PC-3 (cell line): ENCODE data around the gene GRIN3B. TPM values are rescaled to one million over a fixed set of nuclear protein-coding genes. Genes with fewer than 3 reads are reported as not detected.

ENCODE experiments used
- ATAC-seq: fragments of 200-7000 bp; cut with Tn5 transposase; 2 replicates; pipeline ENCODE4 v1.9.1; 2020; ENCODE audit warnings: mild to moderate bottlenecking, moderate library complexity
- BruUV-seq: library from RNA; stranded (reverse); fragments of 400-500 nt; replicated peaks from 2 replicates; lab custom pipeline; 2021; lab: Mats Ljungman, UMichigan
- CTCF ChIA-PET: fragments of 300-600 bp; sonication (Branson Sonifier 250); formaldehyde crosslinking; loops from one replicate; lab custom pipeline; 2022; ENCODE audit warnings: antibody characterized with exemption; lab: Charles Lee
- POLR2A ChIA-PET: fragments of 300-600 bp; sonication (Branson Sonifier 250); formaldehyde crosslinking; loops from one replicate; lab custom pipeline; 2022; ENCODE audit warnings: antibody characterized with exemption; ENCODE audit not compliant: unreplicated experiment; lab: Charles Lee
- DNase-seq: peaks from one replicate; pipeline ENCODE4 v3.0.0-alpha.2; 2015
- H2AFZ ChIP-seq: fragments of 300-600 bp; sonication (generic); 2 replicates; pipeline ENCODE4 v1.6.0; 2016; ENCODE audit warnings: antibody characterized with exemption, low read length
- H3F3A ChIP-seq: fragments of 300-600 bp; sonication (generic); one replicate; pipeline ENCODE4 v1.6.0; 2017; ENCODE audit warnings: antibody characterized with exemption, low read length, control low read depth, mild to moderate bottlenecking; ENCODE audit not compliant: unreplicated experiment
- H3K27ac ChIP-seq: fragments of 300-600 bp; sonication (generic); 2 replicates; pipeline ENCODE4 v1.5.1; 2016; ENCODE audit warnings: mild to moderate bottlenecking, low read length
- H3K27me3 ChIP-seq: fragments of 300-600 bp; sonication (generic); 2 replicates; pipeline ENCODE4 v1.6.1; 2016; ENCODE audit warnings: low read length, mixed read lengths
- H3K36me3 ChIP-seq: fragments of 300-600 bp; sonication (generic); 2 replicates; pipeline ENCODE4 v1.6.1; 2016; ENCODE audit warnings: low read depth, mixed run types, low read length, mixed read lengths
- H3K4me1 ChIP-seq: fragments of 300-600 bp; sonication (generic); 2 replicates; pipeline ENCODE4 v1.5.1; 2016; ENCODE audit warnings: low read length; ENCODE audit not compliant: insufficient read depth
- H3K4me2 ChIP-seq: fragments of 300-600 bp; sonication (generic); 2 replicates; pipeline ENCODE4 v1.6.0; 2016; ENCODE audit warnings: low read length
- H3K4me3 ChIP-seq: fragments of 300-600 bp; sonication (generic); 2 replicates; pipeline ENCODE4 v1.5.1; 2016; ENCODE audit warnings: mild to moderate bottlenecking, low read length, mixed read lengths
- H3K79me2 ChIP-seq: fragments of 300-600 bp; sonication (generic); 2 replicates; pipeline ENCODE4 v1.6.1; 2017; ENCODE audit warnings: low read length, mixed read lengths
- H3K9ac ChIP-seq: fragments of 300-600 bp; sonication (generic); 2 replicates; pipeline ENCODE4 v1.6.0; 2016; ENCODE audit warnings: mild to moderate bottlenecking, low read length
- H3K9me2 ChIP-seq: fragments of 300-600 bp; sonication (generic); replicated peaks from 2 replicates; pipeline ENCODE4 v1.6.1; 2016; ENCODE audit warnings: mixed run types, low read length, mixed read lengths
- H3K9me3 ChIP-seq: fragments of 300-600 bp; sonication (generic); 2 replicates; pipeline ENCODE4 v1.6.1; 2016; ENCODE audit warnings: low read length, mixed read lengths
- H4K20me1 ChIP-seq: fragments of 300-600 bp; sonication (generic); 2 replicates; pipeline ENCODE4 v1.6.1; 2016; ENCODE audit warnings: low read length, mixed read lengths
- EZH2 ChIP-seq: fragments of 300-600 bp; sonication (generic); IDR thresholded peaks from one replicate; pipeline ENCODE4 v1.6.1; 2017; ENCODE audit warnings: antibody characterized with exemption, mild to moderate bottlenecking, low read length; ENCODE audit not compliant: unreplicated experiment
- EZH2phosphoT487 ChIP-seq: fragments of 300-600 bp; sonication (generic); IDR thresholded peaks from 2 replicates; pipeline ENCODE4 v1.6.1; 2018; ENCODE audit warnings: mild to moderate bottlenecking, antibody characterized with exemption, low read length, borderline replicate concordance
- intact Hi-C: fragments of 100-400 bp; cut with micrococcal nuclease; formaldehyde crosslinking; loops from 2 replicates; pipeline ENCODE4 v1.9.0; 2023
- total RNA-seq: library from RNA; depleted of rRNA; stranded (reverse); fragments of >200 nt; gene quantifications from 2 replicates; pipeline ENCODE4 v1.2.3, GENCODE V29; 2014
- TF ChIP-seq, protein P1 (sequence below): fragments of 300-600 bp; sonication (generic); conservative IDR thresholded peaks from 2 replicates; pipeline ENCODE4 v1.5.1; 2017; ENCODE audit warnings: antibody characterized with exemption, low read depth, mild to moderate bottlenecking, low read length

GRIN3B gene
- total RNA-seq, 1 experiment from 2014 or later: 0.69 TPM

DNA sequence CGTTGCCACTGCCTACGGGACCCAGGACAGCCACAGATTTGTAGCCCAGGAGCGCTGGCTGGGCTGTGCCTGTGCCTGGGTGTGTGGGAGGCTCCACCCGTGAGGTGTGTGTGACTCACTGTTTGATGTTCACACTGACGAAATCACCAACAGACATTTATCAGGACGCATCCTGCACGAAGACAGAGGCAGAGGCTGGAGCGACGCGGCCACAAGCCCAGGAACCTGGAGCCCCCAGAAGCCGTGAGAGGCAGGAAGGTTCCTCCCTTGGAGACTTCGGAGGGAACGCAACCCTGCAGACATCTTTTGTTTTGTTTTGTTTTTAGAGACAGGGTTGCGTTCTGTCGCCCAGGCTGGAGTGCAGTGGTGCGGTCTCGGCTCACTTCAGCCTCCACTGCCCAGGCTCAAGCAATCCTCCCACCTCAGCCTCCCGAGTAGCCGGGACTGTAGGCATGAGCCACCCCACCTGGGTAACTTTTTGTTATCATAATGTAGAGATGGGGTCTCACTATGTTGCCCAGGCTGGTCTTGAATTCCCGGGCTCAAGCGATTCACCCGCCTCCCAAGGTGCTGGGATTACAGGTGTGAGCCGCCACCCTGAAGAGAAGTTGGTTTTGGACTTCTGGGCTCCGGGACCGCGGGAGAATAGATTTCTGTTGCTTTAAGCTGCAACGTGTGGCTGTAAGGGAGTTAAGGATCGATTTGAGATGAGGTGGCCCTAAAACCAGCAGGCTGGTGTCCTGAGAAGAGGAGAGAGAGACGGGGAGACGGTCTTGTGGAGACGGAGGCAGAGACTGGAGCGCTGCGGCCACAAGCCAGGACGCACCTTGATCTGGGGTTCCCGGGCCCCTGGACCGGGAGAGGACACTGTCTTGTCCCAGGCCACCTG lies 41.0 kb upstream of the GRIN3B start:
- H3K4me1 ChIP-seq: peaks cover 14% of the 10 kb centered on the region; the same call in 1 of the 2 replicates
- H3K9me3 ChIP-seq: no peaks in the 10 kb centered on the region
- peak overlapping the region; percentile 37; the same call in 1 of the 2 replicates for H3K4me2 ChIP-seq
- no peaks in the 10 kb centered on the region for H3K27me3 ChIP-seq
- H3K27ac ChIP-seq: no peak overlapping the region
- TF ChIP-seq, protein P1, sequence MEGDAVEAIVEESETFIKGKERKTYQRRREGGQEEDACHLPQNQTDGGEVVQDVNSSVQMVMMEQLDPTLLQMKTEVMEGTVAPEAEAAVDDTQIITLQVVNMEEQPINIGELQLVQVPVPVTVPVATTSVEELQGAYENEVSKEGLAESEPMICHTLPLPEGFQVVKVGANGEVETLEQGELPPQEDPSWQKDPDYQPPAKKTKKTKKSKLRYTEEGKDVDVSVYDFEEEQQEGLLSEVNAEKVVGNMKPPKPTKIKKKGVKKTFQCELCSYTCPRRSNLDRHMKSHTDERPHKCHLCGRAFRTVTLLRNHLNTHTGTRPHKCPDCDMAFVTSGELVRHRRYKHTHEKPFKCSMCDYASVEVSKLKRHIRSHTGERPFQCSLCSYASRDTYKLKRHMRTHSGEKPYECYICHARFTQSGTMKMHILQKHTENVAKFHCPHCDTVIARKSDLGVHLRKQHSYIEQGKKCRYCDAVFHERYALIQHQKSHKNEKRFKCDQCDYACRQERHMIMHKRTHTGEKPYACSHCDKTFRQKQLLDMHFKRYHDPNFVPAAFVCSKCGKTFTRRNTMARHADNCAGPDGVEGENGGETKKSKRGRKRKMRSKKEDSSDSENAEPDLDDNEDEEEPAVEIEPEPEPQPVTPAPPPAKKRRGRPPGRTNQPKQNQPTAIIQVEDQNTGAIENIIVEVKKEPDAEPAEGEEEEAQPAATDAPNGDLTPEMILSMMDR: no peak
- no peak for TF ChIP-seq EZH2
- ChIA-PET POLR2A (interaction anchor here (0.7 kb wide), 1 partner anchor 25 kb away, joined by 3 read pairs; the partner anchor contains the start of gene WDR18), CTCF (no interaction called here)
- BruUV-seq: no TSS peak
- H3K4me3 ChIP-seq: no peak overlapping the region
- intact Hi-C loops: no loop called here
- H3K9ac ChIP-seq: no peak overlapping the region
- no peaks in the 10 kb centered on the region for H4K20me1 ChIP-seq
- no peaks in the 10 kb centered on the region for H3F3A ChIP-seq
- ATAC-seq (peak; percentile 97), DNase-seq (peak; percentile 76)
- no peaks in the 10 kb centered on the region for H3K9me2 ChIP-seq
- H3K36me3 ChIP-seq: no peaks in the 10 kb centered on the region
- no peaks in the 10 kb centered on the region for H3K79me2 ChIP-seq
- no peak overlapping the region for H2AFZ ChIP-seq

DNA sequence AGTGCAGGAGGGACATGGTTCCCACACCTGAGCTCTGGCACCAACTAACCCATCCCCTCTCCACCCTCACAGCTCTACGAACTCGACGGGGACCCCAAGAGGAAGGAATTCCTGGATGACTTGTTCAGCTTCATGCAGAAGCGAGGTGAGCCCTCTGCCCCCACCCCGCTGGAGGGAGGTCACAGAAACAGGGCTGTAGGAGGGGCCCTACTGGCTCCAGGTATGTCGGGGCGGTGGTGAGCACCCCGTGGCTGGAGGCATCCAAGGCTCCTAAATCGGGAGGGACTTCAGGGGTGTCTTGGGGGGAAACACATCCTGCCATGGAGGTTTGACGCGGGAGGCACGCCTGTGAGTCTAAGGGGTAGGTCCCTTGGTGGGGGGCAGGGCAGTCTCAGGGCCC lies 40.2 kb upstream of the GRIN3B start:
- Histone ChIP-seq H3K4me2 (no peak overlapping the region), H3F3A (no peaks in the 10 kb centered on the region), H3K27ac (no peak overlapping the region), H3K4me1 (peaks cover 14% of the 10 kb centered on the region; the same call in 1 of the 2 replicates), H3K27me3 (no peaks in the 10 kb centered on the region), H4K20me1 (no peaks in the 10 kb centered on the region), H3K9me3 (no peaks in the 10 kb centered on the region), H3K9ac (no peak overlapping the region), H3K9me2 (no peaks in the 10 kb centered on the region), H2AFZ (no peak overlapping the region), H3K36me3 (no peaks in the 10 kb centered on the region), H3K79me2 (no peaks in the 10 kb centered on the region), H3K4me3 (no peak overlapping the region)
- DNase-seq: no peak
- no peak for ATAC-seq
- TF ChIP-seq, protein P1: no peak
- TF ChIP-seq EZH2 (no peak), EZH2phosphoT487 (no peak)
- CTCF ChIA-PET: no interaction called here
- intact Hi-C loops: no loop called here
- POLR2A ChIA-PET: interaction anchor here (0.7 kb wide), 1 partner anchor 24 kb away, joined by 3 read pairs; the partner anchor contains the start of gene WDR18
- no TSS peak for BruUV-seq

GRCh38 chr19:960601-960938 lies 39.6 kb upstream of the GRIN3B start:
- Histone ChIP-seq H3K4me3 (no peak overlapping the region), H3K36me3 (no peaks in the 10 kb centered on the region), H3K4me1 (peaks cover 14% of the 10 kb centered on the region; the same call in 1 of the 2 replicates), H3K9me3 (no peaks in the 10 kb centered on the region), H3K9me2 (no peaks in the 10 kb centered on the region), H3K9ac (no peak overlapping the region), H3F3A (no peaks in the 10 kb centered on the region), H3K4me2 (no peak overlapping the region), H3K27me3 (no peaks in the 10 kb centered on the region), H3K27ac (no peak overlapping the region), H2AFZ (no peak overlapping the region), H4K20me1 (no peaks in the 10 kb centered on the region), H3K79me2 (no peaks in the 10 kb centered on the region)
- TF ChIP-seq, protein P1: no peak
- TF ChIP-seq EZH2phosphoT487 (no peak), EZH2 (no peak)
- ChIA-PET CTCF (no interaction called here), POLR2A (no interaction called here)
- DNase-seq (no peak), ATAC-seq (no peak)
- intact Hi-C loops: no loop called here
- BruUV-seq: no TSS peak
